NCI-H146 treated with DMSO at 0.1 percent for 48 hours (cell line): ENCODE measurements around the gene PPM1K.

ENCODE experiments used
- DNase-seq: peaks from one replicate; lab custom pipeline; 2025; ENCODE audit not compliant: unreplicated experiment; lab: John Stamatoyannopoulos, UW

PPM1K gene

DNA sequence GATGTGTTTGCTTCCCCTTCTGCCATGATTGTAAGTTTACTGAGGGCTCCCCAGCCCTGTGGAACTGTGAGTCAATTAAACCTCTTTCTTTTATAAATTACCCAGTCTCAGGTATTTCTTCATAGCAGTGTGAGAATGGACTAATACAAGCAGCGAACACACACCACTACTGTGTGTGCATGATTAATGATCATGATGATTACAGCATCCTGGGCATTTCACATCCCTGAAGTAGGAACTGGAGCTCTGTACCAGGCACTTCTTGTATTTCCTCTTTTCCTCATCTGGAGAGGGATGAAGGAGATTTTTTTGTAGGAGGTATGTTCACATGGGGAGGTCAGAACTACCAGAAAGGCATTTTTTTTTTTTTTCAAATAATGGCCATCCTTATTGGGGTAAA is 60.8 kb downstream of the PPM1K start:
- DNase-seq: no peak

DNA sequence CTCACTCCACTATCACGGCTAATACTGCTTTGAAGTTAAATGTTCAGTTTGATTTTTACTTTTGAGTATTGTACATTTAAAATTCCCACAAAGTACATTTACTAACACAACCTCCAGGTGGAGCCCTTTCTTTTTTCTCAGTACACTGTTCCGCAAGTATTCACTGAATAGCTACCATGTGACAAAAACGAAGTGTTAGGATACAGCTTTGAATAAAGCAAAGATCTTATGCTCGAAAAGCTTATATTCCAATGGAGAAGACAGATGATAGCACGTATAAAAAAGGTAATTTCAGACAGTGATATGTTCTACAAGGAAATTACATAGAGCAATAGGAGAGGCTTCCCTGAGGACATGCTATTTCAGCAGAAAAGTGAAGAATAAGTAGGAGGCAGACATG is 65.3 kb downstream of the PPM1K start:
- peak; percentile 1 for DNase-seq

DNA sequence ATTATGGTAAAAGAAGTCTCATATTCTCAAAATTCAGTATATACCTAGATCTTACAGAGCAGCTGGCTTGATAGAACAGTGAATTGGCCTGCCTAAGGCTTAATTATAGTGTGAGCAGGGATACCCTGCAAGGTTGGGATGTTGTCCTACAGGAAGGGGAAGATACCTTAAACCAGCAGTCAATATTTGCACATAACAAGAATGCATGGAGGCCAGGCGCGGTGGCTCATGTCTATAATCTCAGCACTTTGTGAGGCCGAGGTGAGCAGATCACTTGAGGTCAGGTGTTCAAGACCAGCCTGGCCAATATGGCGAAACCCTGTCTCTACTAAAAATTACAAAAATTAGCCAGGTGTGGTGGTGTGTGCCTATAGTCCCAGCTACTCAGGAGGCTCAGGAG is 67.2 kb downstream of the PPM1K start:
- DNase-seq: no peak

DNA sequence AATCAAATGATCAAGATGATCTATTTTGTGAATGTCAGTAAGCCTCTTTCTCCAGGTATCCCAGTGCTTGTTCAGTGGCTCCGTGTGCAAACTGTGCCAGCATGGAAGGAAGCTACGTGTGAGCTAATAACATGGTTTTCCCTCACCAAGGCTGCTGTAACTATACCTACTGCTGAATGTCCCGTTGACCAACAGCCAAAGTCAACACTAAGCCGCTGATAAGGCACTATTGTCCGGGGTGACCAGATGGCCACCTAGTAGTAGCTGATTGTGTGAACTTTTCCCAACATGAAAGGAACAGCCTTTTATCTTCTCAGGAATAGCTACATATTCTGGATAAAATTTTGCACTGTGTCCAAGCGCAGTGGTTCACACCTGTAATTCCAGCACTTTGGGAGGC is 68.0 kb downstream of the PPM1K start:
- DNase-seq: peak; percentile 3

DNA sequence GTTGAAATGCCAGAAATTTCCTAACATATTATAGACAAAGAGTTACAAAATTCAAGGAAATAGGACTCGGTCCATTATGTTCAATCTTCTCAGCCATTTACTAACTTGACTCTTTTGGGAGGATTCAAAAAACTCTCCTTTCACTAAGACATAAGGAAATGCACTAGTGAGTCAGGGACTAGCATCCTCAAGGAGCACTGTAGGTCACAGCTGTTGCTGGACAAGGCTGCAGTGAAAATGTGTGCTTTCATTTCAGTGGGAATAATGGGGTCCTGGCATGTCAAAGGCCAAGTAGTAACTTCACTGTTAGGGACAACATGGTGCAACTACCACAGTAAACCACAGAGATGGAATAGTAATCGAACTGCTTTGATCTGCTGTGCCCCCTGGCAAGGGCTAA is 69.0 kb downstream of the PPM1K start:
- DNase-seq: no peak

DNA sequence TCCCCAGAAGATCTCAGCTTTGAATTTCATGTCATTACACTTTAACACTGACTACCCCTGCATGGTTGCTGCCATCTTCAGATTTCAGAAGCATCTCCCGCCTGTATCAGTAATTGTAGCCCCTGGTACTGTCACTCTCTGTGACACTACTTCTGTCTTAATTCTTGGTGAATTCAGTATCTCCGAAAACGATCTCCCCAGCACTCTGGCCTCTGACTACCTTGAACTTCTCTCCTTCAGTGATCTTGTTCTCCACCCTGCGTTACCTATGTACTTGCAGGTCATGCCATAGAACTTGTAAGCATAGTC is 72.2 kb downstream of the PPM1K start:
- no peak for DNase-seq

DNA sequence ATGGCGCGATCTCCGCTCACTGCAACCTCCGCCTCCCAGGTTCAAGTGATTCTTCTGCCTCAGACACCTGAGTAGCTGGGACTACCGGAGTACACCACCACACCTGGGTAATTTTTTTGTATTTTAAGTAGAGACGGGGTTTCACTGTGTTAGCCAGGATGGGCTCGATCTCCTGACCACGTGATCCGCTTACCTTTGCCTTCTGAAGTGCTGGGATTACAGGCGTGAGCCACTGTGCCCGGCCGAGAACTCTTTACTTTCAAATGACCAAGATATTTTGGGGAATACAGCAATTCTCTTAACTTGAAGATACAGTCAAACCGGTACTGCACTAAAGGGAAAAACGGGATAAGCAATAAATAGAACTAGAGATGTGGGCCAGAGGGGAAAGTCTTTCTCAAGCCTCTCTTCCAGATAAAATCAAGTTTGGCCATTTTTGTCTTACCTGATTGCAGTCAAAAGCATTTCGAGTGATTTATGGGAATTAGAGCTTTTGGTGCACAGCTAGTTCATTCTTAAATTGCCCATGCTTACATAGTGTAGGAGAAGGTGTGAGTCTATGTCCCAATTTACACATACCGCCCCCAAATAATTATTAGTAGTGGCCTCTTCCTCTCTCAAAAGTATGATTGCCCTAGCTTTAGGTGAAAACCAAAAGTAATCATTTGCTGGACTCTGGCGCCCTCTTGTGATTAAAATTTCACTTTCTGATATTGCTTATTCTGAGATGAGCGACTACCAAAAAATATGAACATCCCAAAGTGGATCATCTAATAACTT is 72.7 kb downstream of the PPM1K start:
- DNase-seq: no peak

DNA sequence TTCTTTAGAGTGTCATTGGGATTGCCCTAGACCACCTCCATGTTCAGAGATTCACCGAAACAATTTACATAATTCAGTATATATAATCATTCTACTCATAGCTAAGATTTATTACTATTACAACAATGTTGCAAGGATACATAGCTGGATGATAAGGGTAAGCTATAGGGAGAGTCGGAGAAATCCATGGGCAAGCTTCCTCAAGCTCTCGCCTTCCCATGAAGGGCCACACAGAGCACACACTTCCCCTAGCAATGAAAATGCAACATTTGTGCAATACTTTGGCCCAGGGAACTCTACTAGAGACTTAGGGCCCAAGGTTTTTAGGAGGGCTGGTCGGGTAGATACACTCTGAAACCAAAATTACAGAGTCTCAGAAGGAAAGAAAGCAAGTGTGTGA is 76.2 kb downstream of the PPM1K start:
- no peak for DNase-seq
